B cell (primary cell): ENCODE results near the gene ADAP1. TPM values are rescaled to one million over a fixed set of nuclear protein-coding genes. Genes with fewer than 3 reads are reported as not detected.

ENCODE experiments used
- ATAC-seq: fragments of 200-7000 bp; cut with Tn5 transposase; one replicate; pipeline ENCODE4 v1.10.0; 2021; ENCODE audit warnings: low read depth, mild to moderate bottlenecking, moderate number of reproducible peaks, moderate library complexity
- CTCF ChIA-PET: fragments of 350-600 bp; sonication (Branson Sonifier 250); formaldehyde crosslinking; loops from one replicate; lab custom pipeline; 2021; ENCODE audit warnings: antibody characterized with exemption, inconsistent platforms; lab: Charles Lee
- POLR2A ChIA-PET: fragments of 350-600 bp; sonication (Branson Sonifier 250); formaldehyde crosslinking; loops from one replicate; lab custom pipeline; 2021; ENCODE audit warnings: antibody characterized with exemption; lab: Charles Lee
- DNase-seq: peaks from one replicate; pipeline ENCODE4 v3.0.0; 2013
- H2AFZ ChIP-seq: 2 replicates; pipeline ENCODE4 v1.6.1; 2012; ENCODE audit warnings: mild to moderate bottlenecking, low read depth, low read length; ENCODE audit not compliant: insufficient read depth, poor library complexity, severe bottlenecking
- H3K27ac ChIP-seq, 2 donors: 1 replicate in 1 of 2; 2 replicates in 1 of 2; pipeline ENCODE4 v1.5.1; 2012 to 2013; ENCODE audit warnings: low read length in 2 of 2, mild to moderate bottlenecking in 2 of 2, moderate library complexity in 1 of 2
- H3K27me3 ChIP-seq, 4 experiments: fragments of 200-600 bp in 1 of 4; sonication (generic) in 1 of 4; replicated peaks in 1 of 4; 1 replicate in 2 of 4; 2 replicates in 2 of 4; pipeline versions ENCODE4 v1.6.1 to v1.7.0; 2013 to 2016; ENCODE audit warnings: low read length in 3 of 4, mild to moderate bottlenecking in 2 of 4, mixed read lengths in 1 of 4, moderate library complexity in 1 of 4; ENCODE audit not compliant: insufficient read depth in 4 of 4, control insufficient read depth in 3 of 4; ENCODE audit errors: control extremely low read depth in 1 of 4
- H3K36me3 ChIP-seq, 2 experiments: replicated peaks in 1 of 2; 1 replicate in 1 of 2; 2 replicates in 1 of 2; pipeline versions ENCODE4 v1.6.1 to v1.7.1; 2013; ENCODE audit warnings: low read length in 1 of 2; ENCODE audit not compliant: insufficient read depth in 2 of 2, control insufficient read depth in 1 of 2; ENCODE audit errors: control extremely low read depth in 1 of 2, extremely low read depth in 1 of 2
- H3K4me1 ChIP-seq, 2 donors: fragments of 200-600 bp in 1 of 2; sonication (generic) in 1 of 2; 1 replicate in 1 of 2; 2 replicates in 1 of 2; pipeline versions ENCODE4 v1.5.1 to v1.6.1; 2013 to 2017; ENCODE audit warnings: low read length in 2 of 2; ENCODE audit not compliant: control insufficient read depth in 2 of 2, insufficient read depth in 2 of 2
- H3K4me2 ChIP-seq: replicated peaks from 2 replicates; pipeline ENCODE3; 2012; ENCODE audit warnings: mild to moderate bottlenecking, low read depth, low read length; ENCODE audit not compliant: poor library complexity, severe bottlenecking
- H3K4me3 ChIP-seq, 5 experiments: fragments of 200-600 bp in 1 of 5; sonication (generic) in 1 of 5; 1 replicate in 3 of 5; 2 replicates in 2 of 5; pipeline versions ENCODE4 v1.5.1 to v1.7.0; 2011 to 2016; ENCODE audit warnings: low read length in 4 of 5, mild to moderate bottlenecking in 4 of 5, low read depth in 2 of 5, control low read depth in 1 of 5, moderate library complexity in 1 of 5; ENCODE audit not compliant: insufficient read depth in 1 of 5; ENCODE audit errors: control extremely low read depth in 1 of 5, extremely low read depth in 1 of 5
- H3K79me2 ChIP-seq: fragments of 200-600 bp; sonication (generic); one replicate; pipeline ENCODE4 v1.6.0; 2016; ENCODE audit warnings: low read length; ENCODE audit not compliant: control insufficient read depth, insufficient read depth
- H3K9ac ChIP-seq: fragments of 200-600 bp; sonication (generic); 2 replicates; pipeline ENCODE4 v1.6.1; 2017; ENCODE audit warnings: mild to moderate bottlenecking, low read length, moderate library complexity
- H3K9me3 ChIP-seq, 3 donors: one replicate each; pipeline versions ENCODE4 v1.6.1 to v1.7.1; 2013; ENCODE audit warnings: low read length in 2 of 3; ENCODE audit not compliant: control insufficient read depth in 2 of 3, insufficient read depth in 1 of 3; ENCODE audit errors: control extremely low read depth in 1 of 3
- H4K20me1 ChIP-seq: 2 replicates; pipeline ENCODE4 v1.6.0; 2012; ENCODE audit warnings: mild to moderate bottlenecking, low read length; ENCODE audit not compliant: insufficient read depth, control insufficient read depth, poor library complexity, severe bottlenecking
- H3K27ac Mint-ChIP-seq: one replicate; pipeline ENCODE4 v1.8.0; 2021; ENCODE audit warnings: mixed read lengths
- H3K27me3 Mint-ChIP-seq: one replicate; pipeline ENCODE4 v1.8.0; 2021; ENCODE audit warnings: mixed read lengths
- H3K4me1 Mint-ChIP-seq: one replicate; pipeline ENCODE4 v1.8.0; 2021; ENCODE audit warnings: mixed read lengths
- H3K4me3 Mint-ChIP-seq: one replicate; pipeline ENCODE4 v1.8.0; 2021; ENCODE audit warnings: mixed read lengths
- H3K9me3 Mint-ChIP-seq: one replicate; pipeline ENCODE4 v1.8.0; 2022; ENCODE audit warnings: mixed read lengths; ENCODE audit not compliant: insufficient read depth
- EZH2 ChIP-seq: IDR thresholded peaks from 2 replicates; pipeline ENCODE4 v1.6.1; 2012; ENCODE audit warnings: borderline replicate concordance, low read depth, mild to moderate bottlenecking, moderate library complexity, low read length; ENCODE audit not compliant: insufficient read depth, poor library complexity, severe bottlenecking
- WGBS: methylation state at CpG from one replicate; pipeline ENCODE4 v1.1.5; 2013; ENCODE audit warnings: missing lambda C conversion rate; ENCODE audit not compliant: insufficient coverage; 5-methylcytosine and 5-hydroxymethylcytosine counted together
- intact Hi-C: fragments of 100-400 bp; cut with micrococcal nuclease; formaldehyde crosslinking; loops from one replicate; pipeline ENCODE4 v1.10.0; 2022
- polyA plus RNA-seq: library from polyadenylated mRNA; depleted of rRNA; stranded (reverse); fragments of >200 nt; gene quantifications from 2 replicates; pipeline ENCODE4 v1.2.3, GENCODE V29; 2012
- total RNA-seq, 2 donors: library from RNA; stranded (reverse); fragments of 120-200 nt in 1 of 2; gene quantifications; 1 replicate in 1 of 2; 2 replicates in 1 of 2; pipeline versions ENCODE4 v1.2.3 to v1.2.4, GENCODE V29; 2013 to 2022
- TF ChIP-seq, protein P1 (sequence below): fragments of 200-600 bp; IDR thresholded peaks from one replicate; pipeline ENCODE4 v1.8.0; 2022; ENCODE audit warnings: antibody characterized with exemption, mild to moderate bottlenecking

ADAP1 gene
- total and polyA plus RNA-seq, 2 donors (not counting 1 experiment from before 2014, with no cell fraction given), result 10.8 to 12.9 TPM

DNA sequence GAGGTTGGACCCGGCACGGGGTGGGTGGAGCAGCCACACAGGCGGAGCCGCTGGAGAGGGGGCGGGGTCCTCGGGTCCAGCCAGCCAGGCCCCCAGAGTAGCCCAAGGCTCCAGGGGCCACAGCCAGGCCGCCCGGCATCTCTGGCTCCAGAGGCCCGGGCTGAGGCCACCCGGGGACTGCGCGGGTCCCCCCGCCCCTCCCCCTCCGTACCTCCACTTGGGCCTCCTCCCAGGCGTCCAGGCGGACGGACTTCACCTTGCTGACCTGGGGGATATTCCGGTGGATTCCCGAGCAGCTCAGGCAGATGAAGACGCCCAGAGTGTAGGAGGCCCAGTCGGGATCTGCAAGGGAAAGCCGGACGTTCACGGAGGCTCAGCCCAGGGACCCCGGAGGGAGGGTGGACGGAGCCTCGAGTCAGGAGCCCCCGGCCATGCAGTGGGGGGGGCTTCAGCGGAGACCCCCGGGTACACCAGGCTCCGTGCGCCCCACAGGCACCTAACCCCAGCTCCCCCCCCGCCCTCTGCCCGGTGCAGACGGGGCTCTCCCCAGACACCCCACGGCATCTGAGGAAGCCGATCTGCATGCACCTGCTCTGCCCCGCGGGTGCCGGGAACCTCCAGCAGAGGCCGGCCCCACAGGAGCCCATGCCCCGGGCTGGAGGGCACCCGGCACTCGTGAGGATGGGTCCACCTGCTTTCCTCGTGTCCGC lies 19.2 kb downstream of the ADAP1 start:
- Histone ChIP-seq H4K20me1 (no peaks in the 10 kb centered on the region), H3K79me2 (no peaks in the 10 kb centered on the region), H3K27me3 (no peaks in the 10 kb centered on the region), H3K4me2 (no peak overlapping the region), H2AFZ (no peak overlapping the region), H3K9me3 (peaks cover 0 to 4% (median 0%) of the 10 kb centered on the region in 3 donors), H3K4me3 (no peak overlapping the region), H3K27ac (no peak overlapping the region), H3K36me3 (no peaks in the 10 kb centered on the region), H3K9ac (no peak overlapping the region), H3K4me1 (peaks cover 0 to 7% of the 10 kb centered on the region in 2 donors)
- POLR2A ChIA-PET, result interaction anchor here (0.6 kb wide), 1 partner anchor 39 kb away, joined by 4 read pairs; no protein-coding TSS in a partner anchor
- DNase-seq (no peak), ATAC-seq (no peak)
- Mint-ChIP-seq H3K27ac (no peak overlapping the region), H3K9me3 (peaks cover 5% of the 10 kb centered on the region), H3K27me3 (peaks cover 5% of the 10 kb centered on the region), H3K4me1 (peaks cover 9% of the 10 kb centered on the region), H3K4me3 (no peak overlapping the region)
- intact Hi-C loops, result no loop called here
- TF ChIP-seq EZH2, result no peak
- TF ChIP-seq, protein P1, sequence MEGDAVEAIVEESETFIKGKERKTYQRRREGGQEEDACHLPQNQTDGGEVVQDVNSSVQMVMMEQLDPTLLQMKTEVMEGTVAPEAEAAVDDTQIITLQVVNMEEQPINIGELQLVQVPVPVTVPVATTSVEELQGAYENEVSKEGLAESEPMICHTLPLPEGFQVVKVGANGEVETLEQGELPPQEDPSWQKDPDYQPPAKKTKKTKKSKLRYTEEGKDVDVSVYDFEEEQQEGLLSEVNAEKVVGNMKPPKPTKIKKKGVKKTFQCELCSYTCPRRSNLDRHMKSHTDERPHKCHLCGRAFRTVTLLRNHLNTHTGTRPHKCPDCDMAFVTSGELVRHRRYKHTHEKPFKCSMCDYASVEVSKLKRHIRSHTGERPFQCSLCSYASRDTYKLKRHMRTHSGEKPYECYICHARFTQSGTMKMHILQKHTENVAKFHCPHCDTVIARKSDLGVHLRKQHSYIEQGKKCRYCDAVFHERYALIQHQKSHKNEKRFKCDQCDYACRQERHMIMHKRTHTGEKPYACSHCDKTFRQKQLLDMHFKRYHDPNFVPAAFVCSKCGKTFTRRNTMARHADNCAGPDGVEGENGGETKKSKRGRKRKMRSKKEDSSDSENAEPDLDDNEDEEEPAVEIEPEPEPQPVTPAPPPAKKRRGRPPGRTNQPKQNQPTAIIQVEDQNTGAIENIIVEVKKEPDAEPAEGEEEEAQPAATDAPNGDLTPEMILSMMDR, result no peak
- WGBS, result 89% methylated on average over 41 of the region's 46 CpGs
- CTCF ChIA-PET, result no interaction called here

DNA sequence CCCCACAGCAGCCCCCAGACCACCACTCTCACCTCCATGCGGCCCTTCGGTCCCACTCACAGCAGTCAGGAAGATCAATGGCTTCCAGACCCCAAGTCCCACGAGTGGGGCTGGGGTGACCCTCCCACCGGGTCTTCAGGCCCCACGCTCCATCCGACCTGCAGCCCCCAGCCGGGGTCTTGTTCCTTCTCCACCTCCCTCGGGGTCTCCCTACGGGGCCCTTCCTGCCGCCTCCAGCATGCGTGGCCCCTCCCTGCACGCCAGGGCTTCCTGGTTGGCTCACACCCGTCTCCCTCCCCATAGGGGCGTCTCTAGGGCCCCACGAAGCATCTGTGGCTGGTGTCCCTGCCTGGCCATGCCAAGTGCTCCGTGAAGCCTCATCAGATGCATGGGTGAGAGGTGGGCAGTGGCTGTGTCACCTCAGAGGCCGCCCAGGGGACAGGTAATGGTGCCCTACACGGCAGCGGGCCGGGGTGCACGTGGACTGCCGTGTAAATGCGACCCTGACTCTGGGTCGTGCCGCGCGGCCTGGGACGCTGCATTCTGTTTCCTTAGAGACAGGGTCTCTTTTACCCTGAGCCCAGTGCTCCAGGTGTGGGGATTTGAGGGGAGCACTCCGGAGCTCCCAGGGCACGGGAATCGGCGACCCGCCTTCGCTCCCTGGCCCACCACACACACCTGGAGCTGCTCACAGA lies 19.9 kb downstream of the ADAP1 start:
- ChIA-PET POLR2A (interaction anchor here (0.6 kb wide), 1 partner anchor 40 kb away, joined by 4 read pairs; no protein-coding TSS in a partner anchor), CTCF (no interaction called here)
- no peaks in the 10 kb centered on the region for H3K27me3 ChIP-seq
- no peak overlapping the region for H3K4me3 ChIP-seq
- H3K9me3 ChIP-seq, result no peaks in the 10 kb centered on the region
- DNase-seq (no peak), ATAC-seq (no peak)
- Mint-ChIP-seq H3K27me3 (peaks cover 4% of the 10 kb centered on the region), H3K27ac (no peak overlapping the region), H3K4me1 (peaks cover 12% of the 10 kb centered on the region), H3K4me3 (no peak overlapping the region), H3K9me3 (no peaks in the 10 kb centered on the region)
- peaks cover 0 to 9% of the 10 kb centered on the region in 2 donors for H3K4me1 ChIP-seq
- no peak for TF ChIP-seq EZH2
- TF ChIP-seq, protein P1, result no peak
- 90% methylated on average over 29 of the region's 34 CpGs for whole genome bisulfite sequencing
- H3K4me2 ChIP-seq, result no peak overlapping the region
- H3K79me2 ChIP-seq, result no peaks in the 10 kb centered on the region
- no peak overlapping the region for H2AFZ ChIP-seq
- no peak overlapping the region for H3K27ac ChIP-seq
- no peak overlapping the region for H3K9ac ChIP-seq
- intact Hi-C loops, result no loop called here
- H3K36me3 ChIP-seq, result no peaks in the 10 kb centered on the region
- no peaks in the 10 kb centered on the region for H4K20me1 ChIP-seq
